ENCODE data around the gene DUSP3.
A peak's percentile ranks its signal among the peaks of the same experiment; 100 is the strongest.

DUSP3 gene

DNA sequence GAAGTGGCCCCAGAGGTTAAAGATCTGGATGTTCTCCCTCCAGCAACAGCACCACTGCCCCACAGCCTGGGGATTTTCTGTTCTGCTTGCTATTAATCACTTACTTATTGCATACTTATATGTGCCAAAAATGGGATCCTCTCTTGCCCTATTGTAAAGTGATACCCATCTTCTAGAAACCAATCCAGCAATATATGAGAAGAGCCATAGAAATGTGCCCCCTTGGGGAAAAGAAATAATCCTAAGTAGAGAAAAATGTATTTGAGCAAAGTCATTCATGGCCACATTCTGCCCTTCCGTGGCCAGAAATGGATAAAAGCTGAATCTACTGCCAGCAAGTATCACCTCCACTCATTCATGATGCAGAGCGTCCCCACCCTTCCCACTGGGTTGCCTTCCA lies 41.1 kb downstream of the DUSP3 start:
- ATAC-seq = no peak
- Mint-ChIP-seq H3K27ac (no peak overlapping the region), H3K4me1 (no peaks in the 10 kb centered on the region), H3K36me3 (no peaks in the 10 kb centered on the region), H3K4me3 (no peak overlapping the region), H3K9me3 (no peaks in the 10 kb centered on the region)
- no peak for DNase-seq (ENCODE audit: low spot score in 2 of 2)

- Mint-ChIP-seq H3K9me3 (no peaks in the 10 kb centered on the region), H3K27ac (no peak overlapping the region), H3K4me3 (no peak overlapping the region), H3K36me3 (no peaks in the 10 kb centered on the region), H3K4me1 (no peaks in the 10 kb centered on the region)
- no peak for ATAC-seq
- DNase-seq (ENCODE audit: low spot score in 2 of 2) = no peak
These were observed 42.4 kb downstream of the DUSP3 start for GRCh38 chr17:43736389-43736788.

DNA sequence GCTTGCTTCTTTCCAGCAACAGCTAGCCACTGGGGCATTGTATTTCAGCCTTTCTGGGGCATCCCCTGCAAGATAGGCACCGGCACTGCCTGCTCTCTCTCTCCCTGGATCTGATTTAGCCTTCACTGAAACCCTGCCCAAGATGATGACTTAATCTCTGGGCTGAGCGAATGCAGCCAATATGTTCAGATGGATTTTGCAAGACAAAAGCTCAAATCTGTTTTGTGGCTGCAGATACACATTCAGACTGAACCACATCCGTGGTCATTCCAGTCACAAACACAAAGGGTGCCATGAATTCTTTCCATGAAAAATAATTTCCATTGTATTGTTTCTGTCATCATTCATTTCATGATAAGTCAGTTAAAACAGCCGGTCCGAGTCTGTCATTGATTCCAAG lies 44.4 kb downstream of the DUSP3 start:
- H3K27ac Mint-ChIP-seq = no peak overlapping the region
- ATAC-seq (no peak), DNase-seq (ENCODE audit: low spot score in 2 of 2) (no peak)
- no peaks in the 10 kb centered on the region for H3K4me1 Mint-ChIP-seq
- no peaks in the 10 kb centered on the region for H3K9me3 Mint-ChIP-seq
- H3K36me3 Mint-ChIP-seq = no peaks in the 10 kb centered on the region
- no peak overlapping the region for H3K4me3 Mint-ChIP-seq

- no peak overlapping the region for H3K4me3 Mint-ChIP-seq
- H3K4me1 Mint-ChIP-seq = no peaks in the 10 kb centered on the region
- no peak for DNase-seq (ENCODE audit: low spot score in 2 of 2)
- H3K36me3 Mint-ChIP-seq = no peaks in the 10 kb centered on the region
- ATAC-seq = no peak
- H3K27ac Mint-ChIP-seq = no peak overlapping the region
- H3K9me3 Mint-ChIP-seq = no peaks in the 10 kb centered on the region
These were observed 44.8 kb downstream of the DUSP3 start for GRCh38 chr17:43733956-43734355.

- DNase-seq (ENCODE audit: low spot score in 2 of 2) = no peak
- H3K4me3 Mint-ChIP-seq = no peak overlapping the region
- H3K27ac Mint-ChIP-seq = no peak overlapping the region
- no peaks in the 10 kb centered on the region for H3K36me3 Mint-ChIP-seq
- no peak for ATAC-seq
- H3K9me3 Mint-ChIP-seq = no peaks in the 10 kb centered on the region
- H3K4me1 Mint-ChIP-seq = no peaks in the 10 kb centered on the region
These were observed 45.8 kb downstream of the DUSP3 start for GRCh38 chr17:43732958-43733357.

GRCh38 chr17:43728081-43728480 lies 50.7 kb downstream of the DUSP3 start:
- no peaks in the 10 kb centered on the region for H3K36me3 Mint-ChIP-seq
- no peaks in the 10 kb centered on the region for H3K9me3 Mint-ChIP-seq
- H3K27ac Mint-ChIP-seq = no peak overlapping the region
- no peaks in the 10 kb centered on the region for H3K4me1 Mint-ChIP-seq
- ATAC-seq (no peak), DNase-seq (ENCODE audit: low spot score in 2 of 2) (no peak)
- no peak overlapping the region for H3K4me3 Mint-ChIP-seq

DNA sequence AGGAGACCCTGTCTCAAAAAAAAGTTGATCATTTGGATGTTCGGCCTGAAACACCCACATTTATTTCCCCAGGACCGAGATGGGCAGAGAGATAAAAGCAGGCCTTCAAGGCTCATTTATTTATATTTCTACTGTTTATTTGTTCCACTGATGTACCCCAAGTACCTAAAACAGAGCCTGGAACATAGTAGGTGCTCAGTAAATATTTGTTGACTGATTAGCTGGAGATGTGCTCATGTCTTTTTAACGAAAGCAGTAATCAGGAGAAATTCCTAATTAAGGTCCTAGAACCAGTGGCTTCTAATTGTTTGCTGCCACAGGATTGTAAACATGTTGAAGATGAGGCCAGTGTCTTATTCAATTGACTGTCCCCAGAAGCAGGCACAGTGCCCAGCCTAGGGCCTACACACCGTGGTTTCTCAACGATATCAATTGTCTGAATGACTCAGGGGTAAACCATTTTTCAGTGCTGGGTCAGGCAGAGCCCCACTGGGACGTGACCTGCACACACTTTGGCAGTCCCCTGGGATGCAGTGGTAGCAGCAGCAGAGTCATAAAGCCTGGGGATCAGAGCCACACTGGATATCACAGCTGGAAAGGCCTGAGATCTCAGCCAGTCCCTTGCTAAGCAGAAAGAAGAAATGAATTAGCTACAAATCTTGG lies 54.9 kb downstream of the DUSP3 start:
- ATAC-seq (peak; percentile 17), DNase-seq (ENCODE audit: low spot score in 2 of 2) (no peak)
- Mint-ChIP-seq H3K4me1 (peaks cover 24% of the 10 kb centered on the region), H3K27ac (no peak overlapping the region), H3K4me3 (no peak overlapping the region), H3K36me3 (no peaks in the 10 kb centered on the region), H3K9me3 (no peaks in the 10 kb centered on the region)

DNA sequence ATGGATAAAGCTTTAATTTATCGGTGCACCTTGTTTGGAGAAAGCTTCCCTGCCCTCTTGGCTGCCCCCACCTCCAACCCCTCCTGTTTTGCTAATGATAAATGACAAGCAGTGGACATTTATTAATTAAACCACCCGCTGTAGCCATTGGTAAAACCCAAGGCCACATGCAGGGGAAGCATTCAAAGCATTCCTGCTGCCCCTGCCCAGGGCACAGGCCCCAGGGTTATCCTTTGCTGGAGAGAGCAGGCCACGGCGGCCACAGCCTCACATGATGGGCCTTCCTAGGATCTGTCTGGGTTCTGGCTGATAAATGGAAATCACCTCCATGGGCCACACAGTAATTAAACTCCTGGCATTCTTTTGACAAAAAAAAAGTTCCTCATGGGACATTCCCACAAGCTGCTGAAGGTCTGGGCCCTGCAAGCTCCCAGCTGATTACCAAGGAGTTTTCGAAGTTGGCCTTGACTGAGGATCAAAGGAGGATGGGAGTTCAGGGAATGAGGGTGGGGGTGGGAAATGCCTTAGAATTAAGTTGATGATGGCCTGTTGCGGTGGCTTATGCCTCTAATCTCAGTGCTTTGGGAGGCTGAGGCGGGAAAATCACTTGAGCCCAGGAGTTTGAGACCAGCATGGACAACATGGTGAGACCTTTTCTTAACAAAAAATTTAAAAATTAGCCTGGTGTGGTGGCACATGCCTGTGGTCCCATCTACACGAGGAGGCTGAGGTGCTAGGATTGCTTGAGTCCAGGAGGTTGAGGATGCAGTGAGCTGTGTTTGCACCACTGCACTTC lies 55.7 kb downstream of the DUSP3 start:
- ATAC-seq (no peak), DNase-seq (ENCODE audit: low spot score in 2 of 2) (no peak)
- Mint-ChIP-seq H3K36me3 (no peaks in the 10 kb centered on the region), H3K4me3 (no peak overlapping the region), H3K27ac (no peak overlapping the region), H3K9me3 (no peaks in the 10 kb centered on the region), H3K4me1 (peaks cover 24% of the 10 kb centered on the region)

DNA sequence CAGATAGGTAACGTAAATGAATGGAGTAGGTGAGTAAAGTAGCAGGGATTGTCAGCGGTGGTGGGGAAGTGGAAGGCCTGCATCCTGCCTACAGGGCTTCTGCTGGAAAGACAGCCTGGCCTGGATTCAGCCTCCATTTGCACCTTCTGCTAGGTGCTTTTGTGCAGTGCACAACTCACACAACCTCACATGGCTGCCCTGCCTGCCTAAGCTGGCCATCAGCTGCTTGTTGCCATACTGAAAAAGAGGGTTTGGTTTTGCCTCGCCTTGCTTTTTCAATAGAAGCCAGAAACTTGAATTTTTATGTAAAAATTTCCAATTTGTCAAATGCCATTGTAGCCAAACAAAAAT lies 56.5 kb downstream of the DUSP3 start:
- H3K9me3 Mint-ChIP-seq = no peaks in the 10 kb centered on the region
- peak overlapping the region; percentile 86 for H3K4me3 Mint-ChIP-seq
- DNase-seq (ENCODE audit: low spot score in 2 of 2) (no peak), ATAC-seq (no peak)
- no peak overlapping the region for H3K27ac Mint-ChIP-seq
- peaks cover 24% of the 10 kb centered on the region for H3K4me1 Mint-ChIP-seq
- H3K36me3 Mint-ChIP-seq = no peaks in the 10 kb centered on the region

DNA sequence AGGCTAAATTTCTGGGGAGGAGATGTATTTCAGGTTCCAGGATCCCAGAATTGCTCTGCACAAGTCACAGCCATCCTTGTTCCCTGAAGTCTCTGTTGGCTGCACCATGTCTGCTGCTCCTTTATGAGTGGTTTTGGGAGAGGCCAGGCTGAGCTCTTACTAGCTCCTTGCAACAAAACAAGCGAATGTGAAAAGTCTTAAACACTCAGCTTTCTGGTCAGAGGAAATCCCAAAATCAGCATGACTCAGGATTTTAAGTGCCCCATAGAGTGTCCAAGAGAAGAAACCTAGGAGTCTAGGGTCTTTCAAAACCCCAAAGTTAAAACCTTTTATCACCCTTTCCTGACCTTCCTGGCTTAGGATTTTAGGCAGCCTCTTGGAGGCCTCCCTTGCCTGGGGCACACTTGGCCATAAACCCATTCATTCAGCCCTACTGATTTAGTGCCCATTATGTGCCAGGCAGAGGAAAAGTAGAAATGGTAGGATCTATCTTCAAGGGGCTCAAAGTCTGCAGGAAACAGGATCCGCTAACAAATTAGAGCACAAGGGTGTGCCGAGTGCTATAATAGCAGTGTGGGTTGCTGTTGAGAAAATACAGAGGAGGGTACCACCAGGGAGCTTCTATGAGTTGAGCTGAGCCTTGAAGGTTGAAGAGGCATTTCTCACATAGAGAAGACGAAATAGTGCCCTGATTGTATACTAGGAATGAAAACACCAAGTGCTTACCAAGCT lies 57.1 kb downstream of the DUSP3 start:
- DNase-seq (ENCODE audit: low spot score in 2 of 2) (no peak), ATAC-seq (no peak)
- H3K4me1 Mint-ChIP-seq = peaks cover 24% of the 10 kb centered on the region
- peak overlapping the region; percentile 95 for H3K27ac Mint-ChIP-seq
- no peaks in the 10 kb centered on the region for H3K9me3 Mint-ChIP-seq
- peak overlapping the region; percentile 86 for H3K4me3 Mint-ChIP-seq
- H3K36me3 Mint-ChIP-seq = no peaks in the 10 kb centered on the region

- Mint-ChIP-seq H3K9me3 (no peaks in the 10 kb centered on the region), H3K4me1 (peaks cover 24% of the 10 kb centered on the region), H3K4me3 (peak overlapping the region; percentile 86), H3K27ac (peak overlapping the region; percentile 95), H3K36me3 (no peaks in the 10 kb centered on the region)
- DNase-seq (ENCODE audit: low spot score in 2 of 2) (peak; percentile 66 to 86), ATAC-seq (peak; percentile 92)
These were observed 58.3 kb downstream of the DUSP3 start for GRCh38 chr17:43720311-43721060.

GRCh38 chr17:43719578-43719977 lies 59.2 kb downstream of the DUSP3 start:
- Mint-ChIP-seq H3K27ac (peak overlapping the region; percentile 95), H3K4me3 (peak overlapping the region; percentile 86), H3K36me3 (no peaks in the 10 kb centered on the region), H3K4me1 (peaks cover 26% of the 10 kb centered on the region), H3K9me3 (no peaks in the 10 kb centered on the region)
- ATAC-seq = no peak
- DNase-seq (ENCODE audit: low spot score in 2 of 2) = no peak

- ATAC-seq = no peak
These were observed 60.2 kb downstream of the DUSP3 start for GRCh38 chr17:43718544-43718943.

GRCh38 chr17:43717913-43718312 lies 60.9 kb downstream of the DUSP3 start:
- H3K27ac Mint-ChIP-seq = no peak overlapping the region
- no peak for ATAC-seq
- H3K9me3 Mint-ChIP-seq = no peaks in the 10 kb centered on the region
- H3K4me1 Mint-ChIP-seq = peaks cover 33% of the 10 kb centered on the region
- no peak overlapping the region for H3K4me3 Mint-ChIP-seq
- H3K36me3 Mint-ChIP-seq = no peaks in the 10 kb centered on the region
- no peak for DNase-seq (ENCODE audit: low spot score in 2 of 2)

More at GRCh38 chr17:43718544-43718943, 60.2 kb downstream of the DUSP3 start:
- H3K4me3 Mint-ChIP-seq = no peak overlapping the region
- no peak for DNase-seq (ENCODE audit: low spot score in 2 of 2)
- no peaks in the 10 kb centered on the region for H3K36me3 Mint-ChIP-seq
- peaks cover 33% of the 10 kb centered on the region for H3K4me1 Mint-ChIP-seq
- H3K9me3 Mint-ChIP-seq = no peaks in the 10 kb centered on the region
- no peak overlapping the region for H3K27ac Mint-ChIP-seq

Data from stimulated activated effector memory CD8-positive, alpha-beta T cell treated with anti-CD3 and anti-CD28 coated beads, Interleukin-12 subunit alpha, Interleukin-12 subunit beta, amount 100 ng/mL, for 72 hours (primary cell).